NCI-H2196 (cell line): ENCODE results near the gene ANKRD22.
"Not testable (repeated sequence)": the region's sequence is repeated elsewhere in the genome, so short reads cannot be mapped to it uniquely, and the experiment has no call there.

Source experiments
- DNase-seq: peaks from one replicate; lab custom pipeline; 2025; ENCODE audit not compliant: unreplicated experiment; lab: John Stamatoyannopoulos, UW

Gene ANKRD22

DNA sequence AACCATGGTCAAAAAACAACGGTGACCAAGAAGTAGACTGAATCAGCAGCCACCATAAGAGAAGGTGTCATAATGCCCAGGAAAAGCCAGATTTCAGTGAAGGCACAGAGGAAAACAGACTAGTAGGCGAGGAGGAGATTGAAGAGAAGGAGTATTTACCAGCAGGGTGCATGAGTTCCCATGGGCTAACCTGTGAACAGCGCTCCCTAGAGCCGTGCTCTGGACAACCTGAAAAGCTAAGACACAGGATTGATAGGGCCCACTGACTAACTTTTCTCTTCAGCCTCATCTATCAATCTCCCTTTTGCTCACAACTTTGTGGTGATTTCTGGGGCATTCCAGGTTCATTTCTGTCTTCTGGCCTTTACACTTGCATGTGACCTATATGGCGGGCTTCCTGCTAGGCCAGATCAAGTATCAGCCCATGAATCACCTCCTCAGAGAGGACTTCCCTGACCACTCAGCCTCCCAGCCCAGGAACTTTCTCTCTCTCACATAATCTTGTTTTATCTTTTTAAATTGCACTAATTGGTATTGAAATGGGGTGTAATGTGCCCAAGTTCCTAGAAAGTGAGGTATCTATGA lies 12.8 kb downstream of the ANKRD22 start:
- DNase-seq = no peak

DNA sequence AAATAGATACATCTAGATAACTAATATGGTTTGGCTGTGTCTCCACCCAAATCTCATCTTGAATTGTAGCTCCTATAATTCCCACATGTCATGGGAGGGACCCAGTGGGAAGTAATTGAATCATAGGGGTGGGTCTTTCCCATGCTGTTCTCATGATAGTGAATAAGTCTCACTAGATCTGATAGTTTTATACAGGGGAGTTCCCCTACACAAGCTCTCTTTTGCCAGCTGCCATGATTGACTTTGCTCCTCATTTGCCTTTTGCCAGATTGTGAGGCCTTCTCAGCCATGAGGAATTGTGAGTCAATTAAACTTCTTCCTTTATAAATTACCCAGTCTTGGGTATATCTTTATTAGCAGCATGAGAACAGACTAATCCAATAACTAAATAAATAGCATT lies 14.0 kb downstream of the ANKRD22 start:
- not testable (repeated sequence) for DNase-seq

DNA sequence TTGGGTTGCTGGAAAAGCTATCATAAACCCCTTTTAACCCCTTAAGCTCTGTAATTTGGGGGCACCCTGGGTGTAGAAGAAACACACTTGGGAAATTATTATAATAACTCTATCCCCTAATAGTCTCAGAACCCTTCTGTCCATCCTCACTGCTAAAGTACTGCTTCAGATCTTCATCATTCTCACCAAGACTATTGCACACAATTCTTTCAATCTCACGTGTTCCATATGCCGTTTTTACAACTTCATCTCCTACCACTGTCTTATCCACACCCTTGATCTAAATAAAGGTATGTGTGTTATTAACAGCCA lies 15.8 kb downstream of the ANKRD22 start:
- DNase-seq = no peak

GRCh38 chr10:88835096-88835909 lies 16.3 kb downstream of the ANKRD22 start:
- DNase-seq = peak; percentile 65

DNA sequence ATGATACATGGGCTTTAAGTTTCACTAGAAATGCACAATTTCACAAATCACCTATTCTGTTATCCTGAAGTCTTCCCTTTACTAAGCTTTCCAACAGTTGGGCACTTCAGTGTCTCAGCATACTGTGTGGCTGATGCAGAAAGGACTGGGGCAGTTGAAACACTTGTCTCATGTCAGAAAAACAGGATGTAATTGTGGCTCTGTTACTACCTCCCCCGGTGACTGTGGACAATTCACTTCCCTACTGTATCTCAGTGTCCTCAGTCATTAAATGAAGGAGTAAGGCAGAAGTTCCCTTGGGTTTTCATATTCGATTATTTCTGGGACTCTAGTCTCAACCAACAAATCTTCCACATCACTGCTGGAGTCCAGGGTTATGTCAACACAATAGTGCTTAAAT lies 17.9 kb downstream of the ANKRD22 start:
- DNase-seq = no peak

- no peak for DNase-seq
Measured at GRCh38 chr10:88833156-88833555, 18.5 kb downstream of the ANKRD22 start.

GRCh38 chr10:88832376-88832775 lies 19.3 kb downstream of the ANKRD22 start:
- no peak for DNase-seq

- no peak for DNase-seq
Measured at GRCh38 chr10:88831709-88832108, 19.9 kb downstream of the ANKRD22 start.

GRCh38 chr10:88830643-88831268 lies 20.9 kb downstream of the ANKRD22 start:
- no peak for DNase-seq

- no peak for DNase-seq
Measured at GRCh38 chr10:88828310-88828709, 23.3 kb downstream of the ANKRD22 start.

- DNase-seq = no peak
Measured at GRCh38 chr10:88827671-88828070, 24.0 kb downstream of the ANKRD22 start.

GRCh38 chr10:88826388-88826787 lies 25.3 kb downstream of the ANKRD22 start:
- DNase-seq = no peak

DNA sequence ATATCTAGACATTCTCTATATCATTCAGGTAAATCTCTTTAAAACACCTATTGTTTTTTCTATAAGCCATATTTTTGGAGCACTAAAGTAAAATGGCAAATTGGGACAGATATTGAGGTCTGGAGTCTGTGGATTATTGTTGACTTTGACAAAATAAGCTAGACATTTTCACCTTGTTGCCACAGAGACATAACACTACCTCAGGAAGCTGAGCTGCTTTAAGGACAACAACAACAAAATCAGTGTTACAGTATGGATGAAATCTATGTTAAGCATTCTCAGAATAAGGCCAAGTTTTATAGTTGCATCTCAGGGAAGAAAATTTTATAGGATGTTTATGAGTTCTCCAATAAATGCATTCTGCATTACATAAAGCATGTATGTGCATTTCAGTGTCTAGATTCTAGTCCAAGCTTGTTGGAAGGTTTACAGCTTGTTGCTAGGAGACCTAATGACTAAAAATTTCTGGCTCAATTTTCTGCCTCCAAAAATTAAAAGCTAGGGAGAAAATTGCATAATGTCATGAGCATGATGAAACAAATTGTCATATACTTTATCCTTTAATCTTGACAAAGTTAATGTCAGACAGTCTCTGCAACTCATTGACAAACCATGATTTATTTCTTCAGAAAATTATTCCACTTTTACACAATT lies 30.8 kb downstream of the ANKRD22 start:
- DNase-seq = no peak

- no peak for DNase-seq
Measured at GRCh38 chr10:88819290-88819689, 32.4 kb downstream of the ANKRD22 start.

DNA sequence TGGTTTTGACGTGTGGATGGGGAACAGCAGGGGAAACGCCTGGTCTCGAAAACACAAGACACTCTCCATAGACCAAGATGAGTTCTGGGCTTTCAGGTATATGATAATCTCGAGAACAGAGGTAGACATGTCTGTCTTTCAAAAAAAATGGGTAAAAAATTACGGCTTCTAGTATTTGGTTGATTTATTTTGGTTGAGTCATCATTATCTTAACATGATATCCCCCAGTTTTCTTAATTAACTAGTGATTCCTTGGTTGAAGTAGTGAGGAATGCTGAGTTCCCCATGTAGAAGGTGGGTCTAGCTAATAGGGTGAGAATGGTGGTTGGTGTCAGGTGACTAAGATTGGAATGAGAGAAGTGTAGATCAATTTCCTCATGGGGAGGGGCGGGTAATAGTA lies 38.4 kb downstream of the ANKRD22 start:
- DNase-seq = no peak

DNA sequence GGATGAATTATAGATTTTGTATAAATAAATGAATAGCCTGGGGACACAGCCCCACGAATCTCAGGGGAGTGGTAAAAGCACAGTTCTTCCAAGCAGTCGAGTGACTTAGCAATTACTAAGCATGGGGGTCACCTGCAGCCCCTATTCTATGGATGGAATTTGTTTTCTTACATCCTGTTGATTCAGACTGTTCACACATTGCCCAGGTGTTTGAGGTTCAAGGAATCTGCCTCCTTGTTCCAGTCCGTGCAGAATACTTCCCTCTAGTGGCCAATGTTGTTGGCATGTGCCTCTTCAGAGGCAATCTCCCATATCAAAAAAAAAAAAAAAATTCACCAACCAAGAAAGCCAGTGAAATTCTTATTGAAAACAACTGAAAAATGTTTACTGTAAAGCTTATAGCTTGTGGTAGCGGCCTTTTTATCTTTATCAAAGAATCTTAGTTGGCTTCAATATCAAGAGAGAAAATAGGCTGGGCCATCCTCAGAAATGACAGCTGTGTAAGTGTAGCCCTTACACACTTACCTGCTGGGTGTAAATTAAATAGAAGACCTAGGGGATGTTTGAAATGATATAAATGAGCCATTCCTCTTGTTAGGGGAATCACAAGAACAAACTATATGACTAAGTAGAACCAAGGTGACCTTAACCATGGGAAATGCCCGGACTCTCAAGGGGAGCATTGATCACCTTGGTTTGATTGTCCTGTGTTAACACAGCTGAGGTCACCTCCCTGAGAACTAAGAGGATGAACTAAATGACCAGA lies 41.3 kb downstream of the ANKRD22 start:
- DNase-seq = peak; percentile 20

DNA sequence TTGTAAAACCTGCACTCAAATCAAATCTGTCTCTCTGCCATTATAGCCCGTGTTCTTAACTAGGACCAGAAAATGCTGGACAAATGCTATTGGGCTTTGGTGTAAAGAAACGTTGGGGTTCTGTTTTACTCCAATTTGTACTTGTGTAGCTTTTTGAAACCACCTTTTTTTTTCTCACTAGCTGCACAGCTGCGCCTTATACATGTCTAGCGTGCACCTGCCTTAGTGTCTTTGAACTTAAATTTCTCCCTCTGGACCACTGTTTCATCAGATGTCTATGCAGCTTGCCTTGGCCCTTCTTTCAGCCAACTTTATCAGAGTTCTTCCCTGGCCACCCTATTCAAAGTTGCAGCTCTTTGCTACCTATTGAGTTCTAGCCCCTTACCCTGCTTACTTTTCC lies 42.0 kb downstream of the ANKRD22 start:
- no peak for DNase-seq

- DNase-seq = no peak
Measured at GRCh38 chr10:88805924-88806323, 45.7 kb downstream of the ANKRD22 start.

GRCh38 chr10:88805361-88805760 lies 46.3 kb downstream of the ANKRD22 start:
- DNase-seq = no peak

DNA sequence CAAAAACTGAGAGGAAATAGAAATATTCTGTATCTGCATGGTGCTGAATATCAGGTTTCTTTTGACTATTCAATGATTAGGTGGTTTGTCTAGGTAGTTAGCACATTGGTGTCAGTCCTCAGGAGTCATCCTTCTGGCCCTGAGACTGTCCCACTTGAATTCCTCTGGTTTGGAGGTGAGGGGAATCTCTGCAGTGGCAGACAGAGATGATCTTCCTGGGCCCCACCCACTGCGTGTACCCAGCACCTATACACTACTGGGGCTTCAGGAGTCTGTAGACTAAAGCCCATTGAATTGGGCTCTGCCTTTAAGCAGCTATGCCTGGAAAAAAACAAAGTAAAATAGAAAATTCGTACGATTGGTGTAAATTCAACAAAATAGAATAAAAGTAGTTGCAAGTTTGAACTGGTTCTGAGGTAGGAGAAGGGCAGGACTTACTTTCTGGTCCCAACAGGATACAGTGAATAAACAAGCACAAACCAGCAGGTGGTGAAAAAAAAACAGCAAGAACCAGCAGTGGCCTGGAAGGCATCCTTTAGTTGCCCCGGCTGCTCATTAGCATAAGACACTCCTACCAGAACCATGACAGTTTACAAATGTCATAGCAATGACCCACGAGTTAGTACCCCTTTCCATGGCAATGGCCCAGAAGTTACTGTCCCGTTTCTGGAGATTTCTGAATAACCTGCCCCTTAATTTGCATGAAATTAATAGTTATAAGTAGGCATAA lies 47.4 kb downstream of the ANKRD22 start:
- no peak for DNase-seq

DNA sequence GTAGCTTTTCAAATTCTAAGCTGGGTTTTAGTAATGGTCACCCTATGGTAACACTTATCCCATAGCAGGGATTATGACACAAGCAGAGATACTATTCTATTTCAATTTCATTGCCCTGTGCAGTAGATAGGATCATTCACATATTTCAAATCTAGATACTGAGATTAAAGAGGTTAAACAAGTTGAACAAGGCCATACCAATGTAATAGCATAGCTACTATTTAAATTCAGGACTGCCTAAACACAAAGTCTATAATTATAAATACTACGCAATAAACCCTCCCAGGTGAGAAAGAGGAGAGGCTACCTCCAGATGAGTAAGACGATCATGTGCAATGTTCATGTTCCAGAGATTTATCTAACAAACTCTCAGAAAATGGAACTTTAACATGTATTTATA lies 48.0 kb downstream of the ANKRD22 start:
- DNase-seq = no peak
